Thymus (tissue), 11 donors: Measurements from ENCODE around the gene TMEM150C. TPM values are rescaled to one million over a fixed set of nuclear protein-coding genes. Genes with fewer than 3 reads are reported as not detected.

ENCODE experiments used
- DNase-seq, 9 donors: peaks; one replicate each; pipeline ENCODE4 v3.0.0-alpha.2; 2013; ENCODE audit warnings: low spot score in 9 of 9, low read depth in 6 of 9, missing footprints in 1 of 9
- H3K27ac ChIP-seq, 2 donors: one replicate each; pipeline ENCODE4 v1.5.1; 2013; ENCODE audit warnings: control low read depth in 1 of 2, low read depth in 1 of 2, low read length in 1 of 2, mild to moderate bottlenecking in 1 of 2, moderate library complexity in 1 of 2
- H3K27me3 ChIP-seq, 2 donors: one replicate each; pipeline ENCODE4 v1.5.1; 2013; ENCODE audit warnings: low read length in 1 of 2; ENCODE audit not compliant: control insufficient read depth in 2 of 2, insufficient read depth in 1 of 2
- H3K36me3 ChIP-seq, 2 donors: one replicate each; pipeline ENCODE4 v1.5.1; 2013; ENCODE audit warnings: low read length in 1 of 2, mild to moderate bottlenecking in 1 of 2, moderate library complexity in 1 of 2; ENCODE audit not compliant: control insufficient read depth in 2 of 2, insufficient read depth in 2 of 2
- H3K4me1 ChIP-seq, 2 donors: one replicate each; pipeline ENCODE4 v1.5.1; 2013; ENCODE audit warnings: low read length in 2 of 2; ENCODE audit not compliant: control insufficient read depth in 2 of 2, insufficient read depth in 2 of 2
- H3K4me3 ChIP-seq, 2 donors: one replicate each; pipeline ENCODE4 v1.5.1; 2013; ENCODE audit warnings: low read length in 2 of 2, control low read depth in 1 of 2, mild to moderate bottlenecking in 1 of 2
- H3K9me3 ChIP-seq, 2 donors: one replicate each; pipeline ENCODE4 v1.5.1; 2013; ENCODE audit warnings: low read length in 1 of 2, mild to moderate bottlenecking in 1 of 2; ENCODE audit not compliant: control insufficient read depth in 2 of 2, insufficient read depth in 1 of 2
- WGBS: extraction: QIAGEN DNeasy Blood & Tissue Kit; methylation state at CpG from one replicate; pipeline ENCODE4 v1.1.7; 2013; 5-methylcytosine and 5-hydroxymethylcytosine counted together
- polyA plus RNA-seq: library from polyadenylated mRNA; stranded (reverse); fragments of 200-250 nt; gene quantifications from one replicate; pipeline ENCODE4 v1.2.3, GENCODE V29; 2013
- total RNA-seq: library from RNA; stranded (reverse); fragments of 120-200 nt; gene quantifications from one replicate; pipeline ENCODE4 v1.2.4, GENCODE V29; 2013
- donor health status: healthy.

Gene TMEM150C
- total and polyA plus RNA-seq, 2 donors = 6.1 to 18.2 TPM

GRCh38 chr4:82525307-82525911 lies 36.4 kb downstream of the TMEM150C start:
- no peaks in the 10 kb centered on the region for H3K4me1 ChIP-seq
- H3K27ac ChIP-seq = no peak overlapping the region
- no peaks in the 10 kb centered on the region for H3K27me3 ChIP-seq
- H3K4me3 ChIP-seq = no peak overlapping the region
- no peak for DNase-seq
- H3K36me3 ChIP-seq = no peaks in the 10 kb centered on the region
- WGBS = 90% methylated on average over 4 of the region's 4 CpGs
- H3K9me3 ChIP-seq = no peaks in the 10 kb centered on the region

GRCh38 chr4:82524570-82525152 lies 37.1 kb downstream of the TMEM150C start:
- H3K4me1 ChIP-seq = no peaks in the 10 kb centered on the region
- H3K27ac ChIP-seq = no peak overlapping the region
- H3K36me3 ChIP-seq = no peaks in the 10 kb centered on the region
- WGBS = 93% methylated on average over 6 of the region's 6 CpGs
- no peaks in the 10 kb centered on the region for H3K9me3 ChIP-seq
- DNase-seq = no peak
- no peaks in the 10 kb centered on the region for H3K27me3 ChIP-seq
- no peak overlapping the region for H3K4me3 ChIP-seq

- Histone ChIP-seq H3K4me3 (no peak overlapping the region), H3K27me3 (no peaks in the 10 kb centered on the region), H3K4me1 (no peaks in the 10 kb centered on the region), H3K9me3 (no peaks in the 10 kb centered on the region), H3K27ac (no peak overlapping the region), H3K36me3 (no peaks in the 10 kb centered on the region)
- 94% methylated on average over 9 of the region's 9 CpGs for WGBS
- no peak for DNase-seq
Observed at GRCh38 chr4:82523179-82523578, 38.6 kb downstream of the TMEM150C start.

- WGBS = 94% methylated on average over 4 of the region's 4 CpGs
- H3K27ac ChIP-seq = no peak overlapping the region
- DNase-seq = no peak
- no peaks in the 10 kb centered on the region for H3K36me3 ChIP-seq
- no peaks in the 10 kb centered on the region for H3K9me3 ChIP-seq
- H3K4me3 ChIP-seq = no peak overlapping the region
- H3K27me3 ChIP-seq = no peaks in the 10 kb centered on the region
- no peaks in the 10 kb centered on the region for H3K4me1 ChIP-seq
Observed at GRCh38 chr4:82522472-82522871, 39.3 kb downstream of the TMEM150C start.

GRCh38 chr4:82521283-82521682 lies 40.5 kb downstream of the TMEM150C start:
- no peaks in the 10 kb centered on the region for H3K4me1 ChIP-seq
- DNase-seq = no peak
- H3K27ac ChIP-seq = no peak overlapping the region
- H3K27me3 ChIP-seq = no peaks in the 10 kb centered on the region
- no peak overlapping the region for H3K4me3 ChIP-seq
- 68% methylated on average over 2 of the region's 2 CpGs for WGBS
- no peaks in the 10 kb centered on the region for H3K9me3 ChIP-seq
- no peaks in the 10 kb centered on the region for H3K36me3 ChIP-seq

GRCh38 chr4:82519776-82520175 lies 42.0 kb downstream of the TMEM150C start:
- Histone ChIP-seq H3K27me3 (no peaks in the 10 kb centered on the region), H3K4me1 (no peaks in the 10 kb centered on the region), H3K27ac (no peak overlapping the region), H3K9me3 (no peaks in the 10 kb centered on the region), H3K36me3 (no peaks in the 10 kb centered on the region), H3K4me3 (no peak overlapping the region)
- 91% methylated on average over 2 of the region's 2 CpGs for WGBS
- no peak for DNase-seq

GRCh38 chr4:82519072-82519471 lies 42.7 kb downstream of the TMEM150C start:
- DNase-seq = no peak
- no peaks in the 10 kb centered on the region for H3K4me1 ChIP-seq
- H3K9me3 ChIP-seq = no peaks in the 10 kb centered on the region
- no peaks in the 10 kb centered on the region for H3K36me3 ChIP-seq
- 93% methylated on average over 3 of the region's 3 CpGs for WGBS
- H3K27ac ChIP-seq = no peak overlapping the region
- H3K27me3 ChIP-seq = no peaks in the 10 kb centered on the region
- no peak overlapping the region for H3K4me3 ChIP-seq

GRCh38 chr4:82517043-82517442 lies 44.7 kb downstream of the TMEM150C start:
- no peaks in the 10 kb centered on the region for H3K27me3 ChIP-seq
- no peak overlapping the region for H3K27ac ChIP-seq
- WGBS = 76% methylated on average over 2 of the region's 2 CpGs

GRCh38 chr4:82515705-82516104 lies 46.1 kb downstream of the TMEM150C start:
- peak in 1 of 9 donors; percentile 16 for DNase-seq
- Histone ChIP-seq H3K9me3 (no peaks in the 10 kb centered on the region), H3K36me3 (no peaks in the 10 kb centered on the region), H3K27me3 (no peaks in the 10 kb centered on the region), H3K4me1 (no peaks in the 10 kb centered on the region), H3K27ac (no peak overlapping the region), H3K4me3 (no peak overlapping the region)
- WGBS = 66% methylated on average over 3 of the region's 3 CpGs

More at GRCh38 chr4:82517043-82517442, 44.7 kb downstream of the TMEM150C start:
- Histone ChIP-seq H3K36me3 (no peaks in the 10 kb centered on the region), H3K4me1 (no peaks in the 10 kb centered on the region), H3K4me3 (no peak overlapping the region), H3K9me3 (no peaks in the 10 kb centered on the region)
- DNase-seq = no peak
